ENCODE results near the gene RPL6. TPM values are rescaled to one million over a fixed set of nuclear protein-coding genes. Genes with fewer than 3 reads are reported as not detected.

The RPL6 gene
- total and polyA plus RNA-seq, 2 experiments from 2014 or later: 1,413 to 1,715 TPM

DNA sequence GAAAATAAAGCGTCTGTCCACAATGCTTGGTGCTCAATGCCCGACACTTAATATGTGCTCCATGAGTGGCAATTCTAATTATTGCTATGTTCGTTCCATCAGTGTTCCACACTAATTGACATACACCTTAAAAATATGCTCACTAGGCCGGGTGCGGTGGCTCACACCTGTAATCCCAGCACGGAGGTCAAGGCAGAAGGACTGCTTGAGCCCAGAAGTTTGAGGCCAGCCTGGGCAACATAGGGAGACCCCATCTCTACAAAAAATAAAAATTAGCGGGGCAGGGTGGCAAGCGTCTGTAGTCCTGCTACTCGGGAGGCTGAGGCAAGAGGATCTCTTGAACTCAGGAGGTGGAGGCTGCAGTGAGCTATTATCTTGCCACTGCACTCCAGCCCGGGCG lies 26.5 kb downstream of the RPL6 start (continued):
- TF ChIP-seq, protein P1, sequence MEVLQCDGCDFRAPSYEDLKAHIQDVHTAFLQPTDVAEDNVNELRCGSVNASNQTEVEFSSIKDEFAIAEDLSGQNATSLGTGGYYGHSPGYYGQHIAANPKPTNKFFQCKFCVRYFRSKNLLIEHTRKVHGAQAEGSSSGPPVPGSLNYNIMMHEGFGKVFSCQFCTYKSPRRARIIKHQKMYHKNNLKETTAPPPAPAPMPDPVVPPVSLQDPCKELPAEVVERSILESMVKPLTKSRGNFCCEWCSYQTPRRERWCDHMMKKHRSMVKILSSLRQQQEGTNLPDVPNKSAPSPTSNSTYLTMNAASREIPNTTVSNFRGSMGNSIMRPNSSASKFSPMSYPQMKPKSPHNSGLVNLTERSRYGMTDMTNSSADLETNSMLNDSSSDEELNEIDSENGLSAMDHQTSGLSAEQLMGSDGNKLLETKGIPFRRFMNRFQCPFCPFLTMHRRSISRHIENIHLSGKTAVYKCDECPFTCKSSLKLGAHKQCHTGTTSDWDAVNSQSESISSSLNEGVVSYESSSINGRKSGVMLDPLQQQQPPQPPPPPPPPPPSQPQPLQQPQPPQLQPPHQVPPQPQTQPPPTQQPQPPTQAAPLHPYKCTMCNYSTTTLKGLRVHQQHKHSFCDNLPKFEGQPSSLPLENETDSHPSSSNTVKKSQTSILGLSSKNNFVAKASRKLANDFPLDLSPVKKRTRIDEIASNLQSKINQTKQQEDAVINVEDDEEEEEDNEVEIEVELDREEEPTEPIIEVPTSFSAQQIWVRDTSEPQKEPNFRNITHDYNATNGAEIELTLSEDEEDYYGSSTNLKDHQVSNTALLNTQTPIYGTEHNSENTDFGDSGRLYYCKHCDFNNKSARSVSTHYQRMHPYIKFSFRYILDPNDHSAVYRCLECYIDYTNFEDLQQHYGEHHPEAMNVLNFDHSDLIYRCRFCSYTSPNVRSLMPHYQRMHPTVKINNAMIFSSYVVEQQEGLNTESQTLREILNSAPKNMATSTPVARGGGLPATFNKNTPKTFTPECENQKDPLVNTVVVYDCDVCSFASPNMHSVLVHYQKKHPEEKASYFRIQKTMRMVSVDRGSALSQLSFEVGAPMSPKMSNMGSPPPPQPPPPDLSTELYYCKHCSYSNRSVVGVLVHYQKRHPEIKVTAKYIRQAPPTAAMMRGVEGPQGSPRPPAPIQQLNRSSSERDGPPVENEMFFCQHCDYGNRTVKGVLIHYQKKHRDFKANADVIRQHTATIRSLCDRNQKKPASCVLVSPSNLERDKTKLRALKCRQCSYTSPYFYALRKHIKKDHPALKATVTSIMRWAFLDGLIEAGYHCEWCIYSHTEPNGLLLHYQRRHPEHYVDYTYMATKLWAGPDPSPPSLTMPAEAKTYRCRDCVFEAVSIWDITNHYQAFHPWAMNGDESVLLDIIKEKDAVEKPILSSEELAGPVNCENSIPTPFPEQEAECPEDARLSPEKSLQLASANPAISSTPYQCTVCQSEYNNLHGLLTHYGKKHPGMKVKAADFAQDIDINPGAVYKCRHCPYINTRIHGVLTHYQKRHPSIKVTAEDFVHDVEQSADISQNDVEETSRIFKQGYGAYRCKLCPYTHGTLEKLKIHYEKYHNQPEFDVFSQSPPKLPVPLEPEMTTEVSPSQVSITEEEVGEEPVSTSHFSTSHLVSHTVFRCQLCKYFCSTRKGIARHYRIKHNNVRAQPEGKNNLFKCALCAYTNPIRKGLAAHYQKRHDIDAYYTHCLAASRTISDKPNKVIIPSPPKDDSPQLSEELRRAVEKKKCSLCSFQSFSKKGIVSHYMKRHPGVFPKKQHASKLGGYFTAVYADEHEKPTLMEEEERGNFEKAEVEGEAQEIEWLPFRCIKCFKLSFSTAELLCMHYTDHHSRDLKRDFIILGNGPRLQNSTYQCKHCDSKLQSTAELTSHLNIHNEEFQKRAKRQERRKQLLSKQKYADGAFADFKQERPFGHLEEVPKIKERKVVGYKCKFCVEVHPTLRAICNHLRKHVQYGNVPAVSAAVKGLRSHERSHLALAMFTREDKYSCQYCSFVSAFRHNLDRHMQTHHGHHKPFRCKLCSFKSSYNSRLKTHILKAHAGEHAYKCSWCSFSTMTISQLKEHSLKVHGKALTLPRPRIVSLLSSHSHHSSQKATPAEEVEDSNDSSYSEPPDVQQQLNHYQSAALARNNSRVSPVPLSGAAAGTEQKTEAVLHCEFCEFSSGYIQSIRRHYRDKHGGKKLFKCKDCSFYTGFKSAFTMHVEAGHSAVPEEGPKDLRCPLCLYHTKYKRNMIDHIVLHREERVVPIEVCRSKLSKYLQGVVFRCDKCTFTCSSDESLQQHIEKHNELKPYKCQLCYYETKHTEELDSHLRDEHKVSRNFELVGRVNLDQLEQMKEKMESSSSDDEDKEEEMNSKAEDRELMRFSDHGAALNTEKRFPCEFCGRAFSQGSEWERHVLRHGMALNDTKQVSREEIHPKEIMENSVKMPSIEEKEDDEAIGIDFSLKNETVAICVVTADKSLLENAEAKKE (CRISPR knock-in tag; IDR thresholded peaks at IDR 0.05): no peak

DNA sequence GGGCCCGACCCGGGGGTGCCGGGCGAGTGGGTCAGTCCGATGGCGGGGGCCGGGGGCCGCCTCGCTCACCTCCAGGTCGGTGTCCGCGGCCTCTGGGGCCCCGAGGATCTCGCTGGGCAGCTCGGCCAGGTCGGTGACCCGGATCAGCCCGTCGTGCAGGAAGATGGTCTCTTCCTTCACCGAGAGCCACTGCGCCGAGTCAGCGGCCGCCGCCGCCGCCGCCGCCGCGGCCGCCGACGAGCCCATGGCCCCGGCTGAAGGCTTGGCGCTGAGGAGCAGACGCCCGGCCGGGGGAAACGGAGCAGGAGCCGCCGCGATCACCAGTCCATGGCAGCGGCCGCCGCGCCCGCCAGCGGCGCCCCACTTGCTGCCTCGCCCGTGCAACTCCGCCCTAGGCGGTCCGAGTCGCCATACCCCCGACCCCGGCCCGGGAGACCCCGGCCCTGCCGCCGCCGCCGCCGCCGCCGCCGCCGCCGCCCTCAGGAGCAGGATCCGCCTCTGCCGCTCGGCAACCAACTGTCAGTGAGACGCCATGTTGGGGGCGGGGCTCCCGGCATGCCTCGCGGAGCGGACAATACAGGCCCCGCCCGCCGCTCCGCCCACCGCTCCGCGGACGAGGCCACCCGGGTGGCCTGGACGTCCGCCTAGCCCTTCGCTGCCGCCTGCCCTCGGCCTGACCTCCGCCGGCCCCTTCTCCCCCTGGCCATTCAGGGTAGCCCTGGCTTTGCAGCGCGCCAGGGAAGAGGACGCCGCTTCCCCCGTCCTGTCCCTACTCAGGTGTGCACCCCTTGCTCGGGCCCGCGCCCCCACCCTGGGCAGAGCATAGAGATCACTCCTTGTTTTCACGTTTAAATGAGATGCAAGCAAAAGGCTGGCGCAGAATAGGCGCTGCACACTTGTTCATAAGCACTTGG lies 27.3 kb downstream of the RPL6 start, which contains the start of gene HECTD4:
Gene HECTD4 (minus strand): TSS at position 549 of the 914 bp plus-strand sequence. CDS start 303 bp downstream, at position 246.
- Histone ChIP-seq H3K4me1 (ENCODE audit: insufficient read depth) (peaks cover 5% of the 10 kb centered on the region; the same call in 1 of the 2 replicates), H3K27me3 (ENCODE audit: insufficient read depth) (no peaks in the 10 kb centered on the region), H3K36me3 (ENCODE audit: insufficient read depth) (no peaks in the 10 kb centered on the region), H3F3A (replicated peaks; ENCODE audit: low read depth) (peaks cover 3% of the 10 kb centered on the region; the same call in 1 of the 2 replicates), H3K27ac (ENCODE audit: low read depth) (0 out of 2 replicates have a peak within 1 kb of the TSS, but pooled peaks have one; percentile 74), H2AFZ (peak within 1 kb of the TSS; percentile 100), H3K79me2 (replicated peaks; ENCODE audit: insufficient read depth) (peaks cover 40% of the 10 kb centered on the region), H3K4me3 (peak within 1 kb of the TSS; percentile 92), H3K9me2 (ENCODE audit: insufficient read depth) (no peaks in the 10 kb centered on the region), H3K4me2 (peak within 1 kb of the TSS; percentile 95), H4K20me1 (replicated peaks; ENCODE audit: insufficient read depth) (peaks cover 12% of the 10 kb centered on the region; the same call in 1 of the 2 replicates)
- Mint-ChIP-seq H3K9me3 (no peaks in the 10 kb centered on the region), H3K27ac (peak within 1 kb of the TSS; percentile 58), H3K4me1 (peaks cover 19% of the 10 kb centered on the region), H3K27me3 (ENCODE audit: insufficient read depth, low read depth, poor library complexity) (peaks cover 2% of the 10 kb centered on the region), H3K36me3 (ENCODE audit: low read depth) (no peaks in the 10 kb centered on the region; the same call in 2 of the 3 replicates), H3K4me3 (peak within 1 kb of the TSS; percentile 91)
- ATAC-seq (peak; percentile 90), DNase-seq (ENCODE audit: low spot score) (peak; percentile 97)
- TF ChIP-seq, protein P1 (CRISPR knock-in tag; IDR thresholded peaks at IDR 0.05): no peak
- TF ChIP-seq POLR2AphosphoS5 (IDR thresholded peaks at IDR 0.05; ENCODE audit: low read depth) (peak; percentile 80), CREB1 (CRISPR knock-in tag; IDR thresholded peaks at IDR 0.05; ENCODE audit: low read depth) (peak; percentile 8; the same call in 1 of the 2 replicates)
- TF ChIP-seq, protein P2, sequence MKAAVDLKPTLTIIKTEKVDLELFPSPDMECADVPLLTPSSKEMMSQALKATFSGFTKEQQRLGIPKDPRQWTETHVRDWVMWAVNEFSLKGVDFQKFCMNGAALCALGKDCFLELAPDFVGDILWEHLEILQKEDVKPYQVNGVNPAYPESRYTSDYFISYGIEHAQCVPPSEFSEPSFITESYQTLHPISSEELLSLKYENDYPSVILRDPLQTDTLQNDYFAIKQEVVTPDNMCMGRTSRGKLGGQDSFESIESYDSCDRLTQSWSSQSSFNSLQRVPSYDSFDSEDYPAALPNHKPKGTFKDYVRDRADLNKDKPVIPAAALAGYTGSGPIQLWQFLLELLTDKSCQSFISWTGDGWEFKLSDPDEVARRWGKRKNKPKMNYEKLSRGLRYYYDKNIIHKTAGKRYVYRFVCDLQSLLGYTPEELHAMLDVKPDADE (IDR thresholded peaks at IDR 0.05): 0 out of 2 replicates have a peak, but pooled peaks have one; percentile 36

All from GM23338 (cell line).